Measurements from ENCODE around the gene MTUS2. TPM values are rescaled to one million over a fixed set of nuclear protein-coding genes. Genes with fewer than 3 reads are reported as not detected.

Gene MTUS2
- total and polyA plus RNA-seq, 2 experiments from 2014 or later = 0.27 to 0.38 TPM

DNA sequence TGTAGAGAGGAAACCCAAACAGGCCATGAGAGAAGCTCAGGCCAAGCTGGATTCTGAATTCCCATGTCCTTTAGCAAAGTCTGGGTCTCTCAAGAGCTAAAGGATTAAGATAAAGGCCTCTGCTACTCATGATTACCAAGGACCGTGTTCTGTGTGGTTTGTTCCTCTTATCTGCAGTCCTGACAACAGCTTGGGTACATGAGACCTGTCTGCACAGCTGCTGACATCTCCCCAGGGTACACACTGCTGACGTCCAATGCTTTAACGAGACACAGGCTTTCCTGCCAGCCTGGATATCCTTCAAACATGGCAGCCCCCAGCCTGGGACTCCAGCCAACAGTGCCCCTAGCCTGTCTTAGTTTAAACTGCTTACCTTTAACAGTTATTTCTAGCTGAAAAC, 564.3 kb downstream of the MTUS2 start:
- H3K79me2 ChIP-seq (replicated peaks; ENCODE audit: insufficient read depth) = no peaks in the 10 kb centered on the region
- TF ChIP-seq STAT1 (IDR thresholded peaks at IDR 0.05; ENCODE audit: unreplicated experiment) (no peak), CTCF (conservative IDR thresholded peaks at IDR 0.05; ENCODE audit: low read depth in 2 of 2) (no peak), EZH2phosphoT487 (IDR thresholded peaks at IDR 0.05; ENCODE audit: unreplicated experiment) (no peak), ZNF114 (CRISPR knock-in tag; IDR thresholded peaks at IDR 0.05) (no peak), EZH2 (IDR thresholded peaks at IDR 0.05; ENCODE audit: low read depth, unreplicated experiment) (no peak), NANOG (IDR thresholded peaks at IDR 0.05; ENCODE audit: borderline replicate concordance) (no peak), POLR2AphosphoS5 (IDR thresholded peaks at IDR 0.05; ENCODE audit: low read depth) (no peak), REST (IDR thresholded peaks at IDR 0.05; ENCODE audit: unreplicated experiment) (no peak), CREB1 (CRISPR knock-in tag; IDR thresholded peaks at IDR 0.05; ENCODE audit: low read depth) (no peak), JUNB (IDR thresholded peaks at IDR 0.05; ENCODE audit: unreplicated experiment) (no peak)
- TF ChIP-seq, protein P1, sequence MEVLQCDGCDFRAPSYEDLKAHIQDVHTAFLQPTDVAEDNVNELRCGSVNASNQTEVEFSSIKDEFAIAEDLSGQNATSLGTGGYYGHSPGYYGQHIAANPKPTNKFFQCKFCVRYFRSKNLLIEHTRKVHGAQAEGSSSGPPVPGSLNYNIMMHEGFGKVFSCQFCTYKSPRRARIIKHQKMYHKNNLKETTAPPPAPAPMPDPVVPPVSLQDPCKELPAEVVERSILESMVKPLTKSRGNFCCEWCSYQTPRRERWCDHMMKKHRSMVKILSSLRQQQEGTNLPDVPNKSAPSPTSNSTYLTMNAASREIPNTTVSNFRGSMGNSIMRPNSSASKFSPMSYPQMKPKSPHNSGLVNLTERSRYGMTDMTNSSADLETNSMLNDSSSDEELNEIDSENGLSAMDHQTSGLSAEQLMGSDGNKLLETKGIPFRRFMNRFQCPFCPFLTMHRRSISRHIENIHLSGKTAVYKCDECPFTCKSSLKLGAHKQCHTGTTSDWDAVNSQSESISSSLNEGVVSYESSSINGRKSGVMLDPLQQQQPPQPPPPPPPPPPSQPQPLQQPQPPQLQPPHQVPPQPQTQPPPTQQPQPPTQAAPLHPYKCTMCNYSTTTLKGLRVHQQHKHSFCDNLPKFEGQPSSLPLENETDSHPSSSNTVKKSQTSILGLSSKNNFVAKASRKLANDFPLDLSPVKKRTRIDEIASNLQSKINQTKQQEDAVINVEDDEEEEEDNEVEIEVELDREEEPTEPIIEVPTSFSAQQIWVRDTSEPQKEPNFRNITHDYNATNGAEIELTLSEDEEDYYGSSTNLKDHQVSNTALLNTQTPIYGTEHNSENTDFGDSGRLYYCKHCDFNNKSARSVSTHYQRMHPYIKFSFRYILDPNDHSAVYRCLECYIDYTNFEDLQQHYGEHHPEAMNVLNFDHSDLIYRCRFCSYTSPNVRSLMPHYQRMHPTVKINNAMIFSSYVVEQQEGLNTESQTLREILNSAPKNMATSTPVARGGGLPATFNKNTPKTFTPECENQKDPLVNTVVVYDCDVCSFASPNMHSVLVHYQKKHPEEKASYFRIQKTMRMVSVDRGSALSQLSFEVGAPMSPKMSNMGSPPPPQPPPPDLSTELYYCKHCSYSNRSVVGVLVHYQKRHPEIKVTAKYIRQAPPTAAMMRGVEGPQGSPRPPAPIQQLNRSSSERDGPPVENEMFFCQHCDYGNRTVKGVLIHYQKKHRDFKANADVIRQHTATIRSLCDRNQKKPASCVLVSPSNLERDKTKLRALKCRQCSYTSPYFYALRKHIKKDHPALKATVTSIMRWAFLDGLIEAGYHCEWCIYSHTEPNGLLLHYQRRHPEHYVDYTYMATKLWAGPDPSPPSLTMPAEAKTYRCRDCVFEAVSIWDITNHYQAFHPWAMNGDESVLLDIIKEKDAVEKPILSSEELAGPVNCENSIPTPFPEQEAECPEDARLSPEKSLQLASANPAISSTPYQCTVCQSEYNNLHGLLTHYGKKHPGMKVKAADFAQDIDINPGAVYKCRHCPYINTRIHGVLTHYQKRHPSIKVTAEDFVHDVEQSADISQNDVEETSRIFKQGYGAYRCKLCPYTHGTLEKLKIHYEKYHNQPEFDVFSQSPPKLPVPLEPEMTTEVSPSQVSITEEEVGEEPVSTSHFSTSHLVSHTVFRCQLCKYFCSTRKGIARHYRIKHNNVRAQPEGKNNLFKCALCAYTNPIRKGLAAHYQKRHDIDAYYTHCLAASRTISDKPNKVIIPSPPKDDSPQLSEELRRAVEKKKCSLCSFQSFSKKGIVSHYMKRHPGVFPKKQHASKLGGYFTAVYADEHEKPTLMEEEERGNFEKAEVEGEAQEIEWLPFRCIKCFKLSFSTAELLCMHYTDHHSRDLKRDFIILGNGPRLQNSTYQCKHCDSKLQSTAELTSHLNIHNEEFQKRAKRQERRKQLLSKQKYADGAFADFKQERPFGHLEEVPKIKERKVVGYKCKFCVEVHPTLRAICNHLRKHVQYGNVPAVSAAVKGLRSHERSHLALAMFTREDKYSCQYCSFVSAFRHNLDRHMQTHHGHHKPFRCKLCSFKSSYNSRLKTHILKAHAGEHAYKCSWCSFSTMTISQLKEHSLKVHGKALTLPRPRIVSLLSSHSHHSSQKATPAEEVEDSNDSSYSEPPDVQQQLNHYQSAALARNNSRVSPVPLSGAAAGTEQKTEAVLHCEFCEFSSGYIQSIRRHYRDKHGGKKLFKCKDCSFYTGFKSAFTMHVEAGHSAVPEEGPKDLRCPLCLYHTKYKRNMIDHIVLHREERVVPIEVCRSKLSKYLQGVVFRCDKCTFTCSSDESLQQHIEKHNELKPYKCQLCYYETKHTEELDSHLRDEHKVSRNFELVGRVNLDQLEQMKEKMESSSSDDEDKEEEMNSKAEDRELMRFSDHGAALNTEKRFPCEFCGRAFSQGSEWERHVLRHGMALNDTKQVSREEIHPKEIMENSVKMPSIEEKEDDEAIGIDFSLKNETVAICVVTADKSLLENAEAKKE (CRISPR knock-in tag; IDR thresholded peaks at IDR 0.05) = no peak
- TF ChIP-seq, protein P2, sequence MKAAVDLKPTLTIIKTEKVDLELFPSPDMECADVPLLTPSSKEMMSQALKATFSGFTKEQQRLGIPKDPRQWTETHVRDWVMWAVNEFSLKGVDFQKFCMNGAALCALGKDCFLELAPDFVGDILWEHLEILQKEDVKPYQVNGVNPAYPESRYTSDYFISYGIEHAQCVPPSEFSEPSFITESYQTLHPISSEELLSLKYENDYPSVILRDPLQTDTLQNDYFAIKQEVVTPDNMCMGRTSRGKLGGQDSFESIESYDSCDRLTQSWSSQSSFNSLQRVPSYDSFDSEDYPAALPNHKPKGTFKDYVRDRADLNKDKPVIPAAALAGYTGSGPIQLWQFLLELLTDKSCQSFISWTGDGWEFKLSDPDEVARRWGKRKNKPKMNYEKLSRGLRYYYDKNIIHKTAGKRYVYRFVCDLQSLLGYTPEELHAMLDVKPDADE (IDR thresholded peaks at IDR 0.05) = no peak
- no peak overlapping the region for H3K4me3 ChIP-seq
- no peaks in the 10 kb centered on the region for H3K36me3 ChIP-seq (ENCODE audit: insufficient read depth)
- Mint-ChIP-seq H3K27me3 (ENCODE audit: insufficient read depth, low read depth, poor library complexity) (no peaks in the 10 kb centered on the region), H3K4me1 (0 out of 3 replicates have a peak, but pooled peaks cover 3% of the 10 kb centered on the region), H3K36me3 (ENCODE audit: low read depth) (no peaks in the 10 kb centered on the region), H3K27ac (no peak overlapping the region), H3K9me3 (no peaks in the 10 kb centered on the region; the same call in 2 of the 3 replicates), H3K4me3 (no peak overlapping the region)
- H3K27me3 ChIP-seq (ENCODE audit: insufficient read depth) = no peaks in the 10 kb centered on the region
- H2AFZ ChIP-seq = no peak overlapping the region
- no peaks in the 10 kb centered on the region for H3K4me1 ChIP-seq (ENCODE audit: insufficient read depth)
- no peak overlapping the region for H3K27ac ChIP-seq (ENCODE audit: low read depth)
- ATAC-seq (no peak), DNase-seq (ENCODE audit: low spot score) (no peak)
- H3K4me2 ChIP-seq = no peak overlapping the region
- H4K20me1 ChIP-seq (replicated peaks; ENCODE audit: insufficient read depth) = no peaks in the 10 kb centered on the region
- no peaks in the 10 kb centered on the region for H3F3A ChIP-seq (replicated peaks; ENCODE audit: low read depth)
- no peaks in the 10 kb centered on the region; the same call in none of the 2 replicates for H3K9me2 ChIP-seq (ENCODE audit: insufficient read depth)
